Ramos (cell line): ENCODE data around the gene NR4A1.

ENCODE experiments used
- in situ Hi-C: fragments of 300-500 bp; cut with MboI; formaldehyde crosslinking; loops from one replicate; pipeline ENCODE4 v1.14.3; 2022; ENCODE audit warnings: low sequenced_read_pairs; ENCODE audit not compliant: unreplicated experiment

Gene NR4A1

GRCh38 chr12:52070185-52070925, 19.1 kb downstream of the NR4A1 start:
- in situ Hi-C loops: no loop called here

- in situ Hi-C loops: no loop called here
Measured at GRCh38 chr12:52073531-52074381, 22.5 kb downstream of the NR4A1 start.

DNA sequence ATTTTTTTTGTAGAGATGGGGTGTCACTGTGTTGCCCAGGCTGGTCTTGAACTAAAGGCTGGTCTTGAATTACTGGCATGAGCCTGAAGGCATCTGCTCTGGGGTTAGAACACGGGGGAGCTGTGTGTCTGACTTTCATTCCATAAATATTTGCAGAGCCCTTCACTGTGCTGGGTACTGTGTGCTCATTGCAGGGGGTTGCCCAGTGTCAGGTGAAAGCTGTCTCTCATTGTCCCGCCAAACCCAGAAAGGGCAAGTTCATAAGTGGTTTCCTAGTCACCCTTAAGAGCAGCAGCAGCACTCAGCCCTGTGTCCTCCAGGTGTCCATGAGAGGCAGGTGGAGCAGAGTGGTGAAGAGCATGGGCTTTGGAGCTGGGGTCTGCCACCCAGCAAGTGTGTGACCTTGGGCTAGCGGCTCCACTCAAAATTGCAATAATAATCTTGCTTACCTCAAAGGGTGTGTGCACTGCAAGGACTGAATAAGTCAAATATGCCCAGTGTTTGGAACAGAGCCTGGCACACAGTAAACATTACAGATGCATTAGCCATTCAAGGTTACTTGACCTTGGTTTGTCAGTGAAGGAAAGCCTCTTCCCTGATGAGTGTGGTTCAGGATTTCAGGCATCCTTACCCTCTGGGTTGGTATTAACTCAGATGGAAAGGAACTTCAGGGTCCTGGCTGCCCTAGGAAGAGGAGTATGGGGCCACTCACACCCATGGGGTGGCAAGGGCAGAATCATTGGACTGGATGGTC, 23.9 kb downstream of the NR4A1 start:
- in situ Hi-C loops: no loop called here

DNA sequence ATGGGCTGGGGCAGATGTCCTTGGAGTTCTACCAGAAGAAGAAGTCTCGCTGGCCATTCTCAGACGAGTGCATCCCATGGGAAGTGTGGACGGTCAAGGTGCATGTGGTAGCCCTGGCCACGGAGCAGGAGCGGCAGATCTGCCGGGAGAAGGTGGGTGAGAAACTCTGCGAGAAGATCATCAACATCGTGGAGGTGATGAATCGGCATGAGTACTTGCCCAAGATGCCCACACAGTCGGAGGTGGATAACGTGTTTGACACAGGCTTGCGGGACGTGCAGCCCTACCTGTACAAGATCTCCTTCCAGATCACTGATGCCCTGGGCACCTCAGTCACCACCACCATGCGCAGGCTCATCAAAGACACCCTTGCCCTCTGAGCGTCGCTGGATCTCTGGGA, 25.6 kb downstream of the NR4A1 start:
- in situ Hi-C loops: no loop called here

GRCh38 chr12:52078276-52078675, 27.0 kb downstream of the NR4A1 start:
- in situ Hi-C loops: no loop called here

DNA sequence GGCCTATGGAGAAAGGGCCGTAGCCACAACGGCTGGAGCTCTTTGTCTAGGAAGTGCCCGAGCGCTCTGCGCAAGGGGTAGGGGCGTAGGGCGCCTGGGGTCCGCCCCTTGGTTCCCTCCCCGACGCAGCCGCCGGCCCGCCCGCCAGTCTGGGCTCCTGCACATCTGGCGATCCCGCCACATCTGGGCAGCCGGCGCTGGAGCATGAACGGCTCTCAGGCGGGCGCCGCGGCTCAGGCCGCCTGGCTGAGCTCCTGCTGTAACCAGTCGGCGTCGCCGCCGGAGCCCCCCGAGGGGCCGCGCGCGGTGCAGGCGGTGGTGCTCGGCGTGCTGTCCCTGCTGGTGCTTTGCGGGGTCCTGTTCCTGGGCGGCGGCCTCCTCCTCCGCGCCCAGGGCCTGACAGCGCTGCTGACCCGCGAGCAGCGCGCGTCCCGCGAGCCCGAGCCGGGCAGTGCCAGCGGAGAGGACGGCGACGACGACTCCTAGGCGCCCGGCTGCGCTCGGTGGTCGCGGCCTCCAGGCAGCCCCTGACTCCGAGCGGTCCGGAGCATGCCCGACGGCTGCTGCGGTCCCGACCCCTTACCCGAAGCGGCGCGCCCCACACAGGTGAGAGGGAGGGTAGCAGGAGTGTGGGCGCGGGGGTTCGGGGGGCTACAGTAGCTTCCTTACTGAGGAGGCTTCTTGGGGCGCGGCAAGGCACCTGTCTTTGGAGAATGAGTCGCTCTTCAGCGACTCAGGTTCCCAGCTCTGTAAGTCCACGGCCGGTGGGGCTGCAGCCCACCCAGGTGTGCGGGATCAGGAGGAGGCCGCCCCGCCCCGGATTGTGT, 28.5 kb downstream of the NR4A1 start, which contains the start of gene SMIM41:
Gene SMIM41 (plus strand): TSS at position 129 of the 827 bp plus-strand sequence. CDS start 76 bp downstream, at position 205.
- in situ Hi-C loops: loop anchor here (5.0 kb wide), 1 partner anchor 52 kb away; no protein-coding TSS in a partner anchor

DNA sequence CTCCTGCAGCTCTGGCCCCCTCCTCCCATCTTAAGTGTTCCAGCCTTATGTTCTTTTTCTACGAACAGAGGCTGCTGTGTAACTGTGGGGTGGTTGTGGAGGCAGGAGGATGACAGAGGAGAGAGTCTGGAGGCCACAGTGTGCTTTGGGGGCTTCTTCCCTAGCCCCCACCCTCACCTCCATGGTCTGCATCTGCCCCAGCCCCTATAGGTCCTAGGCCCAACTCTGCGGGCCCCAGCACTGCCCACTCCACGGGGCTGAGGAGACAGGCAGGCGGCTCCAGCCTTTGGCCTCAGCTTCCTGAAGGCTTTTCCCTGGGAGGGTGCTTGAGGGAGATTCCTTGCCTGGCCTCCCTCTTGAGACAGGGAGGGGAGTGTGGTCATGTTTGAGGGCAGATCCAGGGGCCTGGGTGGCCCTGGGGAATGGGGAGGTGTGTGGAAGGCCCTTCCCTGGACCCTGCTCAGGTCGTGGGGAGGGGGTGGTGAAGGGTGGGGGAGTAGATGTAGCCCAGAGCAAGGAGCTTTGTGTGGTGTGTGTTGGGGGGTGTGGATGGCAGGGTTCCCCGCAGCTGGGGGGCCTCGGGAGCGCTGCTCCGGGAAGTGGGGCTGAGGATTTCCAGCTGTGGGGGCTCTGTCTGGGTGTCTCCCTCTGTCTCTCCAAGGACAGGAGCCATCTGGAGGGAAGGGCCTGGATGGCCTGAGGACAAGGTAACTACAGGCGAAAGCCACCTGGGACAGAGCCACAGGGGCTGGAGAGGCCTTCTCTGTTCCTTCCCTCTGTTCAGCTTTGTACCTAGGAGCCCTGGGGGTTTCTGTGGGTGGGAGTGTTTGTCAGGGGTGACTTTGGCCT, 29.4 kb downstream of the NR4A1 start:
- in situ Hi-C loops: loop anchor here (5.0 kb wide), 1 partner anchor 53 kb away; no protein-coding TSS in a partner anchor

- in situ Hi-C loops: loop anchor here (5.0 kb wide), 1 partner anchor 54 kb away; no protein-coding TSS in a partner anchor
Measured at GRCh38 chr12:52081263-52081733, 30.1 kb downstream of the NR4A1 start.

DNA sequence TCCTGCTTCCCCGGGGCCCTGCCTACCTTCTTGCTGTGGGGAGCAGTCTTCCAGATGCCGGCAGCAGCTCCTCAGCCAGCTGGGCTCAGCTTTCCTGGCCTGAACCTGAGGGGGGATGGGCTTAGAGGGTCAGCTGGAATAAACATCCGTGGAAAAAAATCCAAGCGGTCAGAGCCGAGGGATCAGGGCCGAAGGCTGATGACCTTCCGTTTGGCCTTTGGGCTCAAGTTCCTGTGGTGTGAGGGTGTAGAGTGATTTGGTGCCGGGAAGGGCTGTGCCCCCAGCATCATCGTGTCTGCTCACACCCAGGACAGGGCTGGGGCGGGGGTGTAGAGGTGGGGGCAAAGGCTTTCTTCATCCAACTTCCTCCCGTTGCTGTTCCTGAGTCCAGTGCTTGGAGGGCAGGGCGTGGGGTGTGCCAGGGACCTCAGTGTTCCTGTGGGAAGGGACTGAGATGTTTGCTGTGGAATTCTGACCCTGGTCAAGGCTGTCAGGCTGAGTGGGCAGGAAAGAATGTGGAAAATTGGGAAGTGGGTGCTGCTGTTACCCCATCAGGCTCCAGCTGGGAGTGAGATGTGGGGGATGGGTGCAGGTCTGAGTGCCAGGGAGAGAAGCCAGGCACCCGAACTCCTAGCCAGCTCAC, 30.9 kb downstream of the NR4A1 start:
- in situ Hi-C loops: loop anchor here (5.0 kb wide), 1 partner anchor 55 kb away; no protein-coding TSS in a partner anchor

- in situ Hi-C loops: loop anchor here (5.0 kb wide), 1 partner anchor 55 kb away; no protein-coding TSS in a partner anchor
Measured at GRCh38 chr12:52082669-52082987, 31.4 kb downstream of the NR4A1 start.

- in situ Hi-C loops: loop anchor here (5.0 kb wide), 1 partner anchor 56 kb away; no protein-coding TSS in a partner anchor
Measured at GRCh38 chr12:52082988-52083637, 31.9 kb downstream of the NR4A1 start.

DNA sequence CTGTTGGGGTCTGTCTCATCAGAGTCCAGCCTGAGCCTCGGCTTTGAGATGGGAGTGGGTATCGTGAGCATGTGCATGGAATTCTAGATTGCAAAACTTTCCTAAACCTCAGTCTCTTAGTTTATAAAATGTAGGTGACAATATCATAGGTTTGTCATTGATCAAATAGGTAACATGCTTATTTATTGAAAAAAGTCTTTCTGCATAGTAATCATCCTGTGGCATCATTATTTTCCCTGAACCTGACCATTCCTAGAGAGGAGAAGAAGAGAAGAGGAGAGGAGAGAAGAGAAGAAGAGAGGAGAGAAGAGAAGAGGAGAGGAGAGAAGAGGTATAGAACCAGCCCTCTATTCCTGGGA, 32.4 kb downstream of the NR4A1 start:
- in situ Hi-C loops: loop anchor here (5.0 kb wide), 1 partner anchor 56 kb away; no protein-coding TSS in a partner anchor

DNA sequence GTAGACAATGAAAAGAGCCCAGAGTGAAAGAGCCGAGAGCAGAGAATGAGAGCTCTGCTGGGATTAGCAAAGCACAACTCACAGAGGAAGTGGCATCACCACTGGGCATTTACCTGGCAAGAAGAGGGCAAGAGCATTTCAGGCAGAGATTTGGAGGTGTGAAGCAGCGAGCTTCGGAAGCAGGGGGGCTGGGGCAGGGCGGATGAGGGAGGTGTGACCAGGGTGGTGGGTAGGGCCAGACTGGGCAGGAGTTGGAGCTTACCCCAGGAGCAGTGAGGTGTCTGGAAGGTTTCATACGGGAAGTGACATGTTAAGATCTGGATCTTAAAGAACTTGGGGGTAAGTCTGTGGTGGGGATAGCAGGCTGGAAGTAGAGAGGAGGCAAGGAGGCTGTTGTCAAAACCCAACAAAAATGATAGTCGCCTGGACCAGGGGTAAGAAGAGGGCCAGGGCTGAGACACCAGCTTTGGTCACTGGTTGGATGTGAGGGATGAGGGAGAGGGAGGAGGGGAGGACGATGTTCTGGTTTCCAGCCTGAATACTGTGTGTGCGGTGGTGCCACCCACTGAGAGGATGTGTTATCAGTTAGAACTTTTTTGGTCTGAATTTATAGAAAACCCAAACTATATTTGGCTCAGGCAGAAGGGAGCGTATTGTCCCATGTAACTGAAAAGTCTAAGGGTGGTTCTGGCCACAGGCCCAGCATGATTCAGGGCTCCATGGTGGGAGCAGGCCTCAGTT, 33.4 kb downstream of the NR4A1 start:
- in situ Hi-C loops: loop anchor here (5.0 kb wide), 1 partner anchor 57 kb away; no protein-coding TSS in a partner anchor

DNA sequence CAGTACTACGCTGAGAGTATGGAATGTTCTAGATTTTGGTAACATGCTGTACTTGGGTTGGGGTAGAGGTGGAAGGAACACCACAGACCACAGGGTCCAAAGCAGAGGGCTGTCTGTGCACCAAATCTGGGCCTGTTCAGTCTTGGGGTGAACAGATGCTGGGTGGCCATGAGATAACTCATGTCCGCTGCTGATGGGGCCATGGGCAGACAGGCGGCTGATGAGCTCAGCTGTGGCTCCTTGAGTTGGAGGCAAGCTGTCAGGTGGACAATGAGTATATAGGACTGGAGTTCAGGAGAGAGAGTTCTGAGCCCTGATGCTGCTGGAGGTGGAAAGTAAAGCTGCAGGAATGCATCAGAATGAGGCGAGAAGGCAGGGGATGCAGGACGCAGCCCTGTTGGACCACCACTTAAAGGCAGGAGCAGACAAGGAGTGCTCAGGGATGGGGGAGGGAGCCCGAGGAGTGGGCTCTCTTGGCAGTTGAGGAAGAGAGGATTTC, 34.5 kb downstream of the NR4A1 start:
- in situ Hi-C loops: no loop called here

DNA sequence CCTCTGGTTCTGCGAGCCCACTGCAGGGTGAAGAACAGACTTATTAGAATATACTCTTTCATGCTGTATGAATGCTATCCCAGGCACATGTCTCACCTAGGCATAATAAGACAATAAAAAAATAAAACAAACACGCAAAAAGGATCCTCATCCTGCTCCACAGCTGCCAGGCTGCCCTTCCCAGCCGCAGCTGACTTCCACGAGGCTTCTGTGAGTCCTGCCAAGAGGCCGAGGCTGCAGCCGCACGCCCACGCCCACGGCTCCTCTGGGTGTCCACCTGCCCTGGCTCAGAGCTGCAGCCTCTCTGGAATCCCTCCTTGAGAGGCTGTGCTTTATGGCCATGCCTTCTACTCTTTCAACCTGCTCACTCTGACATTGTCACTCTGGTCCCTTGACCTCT, 35.1 kb downstream of the NR4A1 start:
- in situ Hi-C loops: no loop called here

DNA sequence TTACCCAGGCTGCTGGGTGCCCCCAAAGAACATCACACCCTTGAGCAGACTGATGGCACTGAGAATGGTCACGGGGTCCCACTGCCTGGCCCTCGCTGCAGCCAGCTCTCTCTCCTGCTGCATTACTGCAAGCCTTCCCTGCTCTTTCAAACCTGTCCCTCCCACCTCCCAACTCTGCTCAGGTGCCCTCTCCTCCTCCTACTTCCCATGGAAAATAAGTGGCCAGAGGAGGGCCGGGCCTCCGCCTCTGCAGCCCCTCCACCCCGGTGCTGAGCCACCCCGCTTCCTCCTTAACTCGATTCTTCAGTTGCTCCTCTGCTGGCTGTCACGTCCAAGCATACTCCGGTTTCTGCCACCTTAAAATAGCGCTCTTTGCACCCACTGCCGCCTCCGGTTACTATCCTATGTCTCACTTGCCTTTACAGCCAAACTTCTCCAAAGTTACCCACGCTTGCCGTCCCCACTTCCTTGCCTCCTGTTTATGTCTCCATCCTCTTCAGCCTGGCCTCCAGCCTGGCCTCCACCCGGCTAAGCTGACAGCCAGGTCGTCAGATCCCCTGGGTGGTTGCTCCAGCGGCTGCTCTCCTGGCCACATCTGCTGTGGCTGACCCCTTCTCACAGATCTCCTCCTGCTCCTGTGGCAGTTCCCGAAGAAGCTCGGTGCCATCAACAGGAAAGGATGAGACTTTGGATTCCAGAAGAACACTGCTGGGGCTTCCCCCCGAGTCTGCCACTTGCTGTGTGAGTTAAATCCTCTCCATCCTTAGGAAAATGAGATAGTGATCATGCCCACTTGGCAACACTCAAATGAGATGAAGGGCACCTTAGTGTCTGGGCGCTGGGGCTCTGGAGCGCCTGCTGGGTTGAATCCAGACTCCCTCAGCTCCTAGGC, 35.9 kb downstream of the NR4A1 start:
- in situ Hi-C loops: no loop called here
